Lower lobe of right lung (tissue), 2 donors: ENCODE results near the gene PTPN13. TPM values are rescaled to one million over a fixed set of nuclear protein-coding genes. Genes with fewer than 3 reads are reported as not detected.
"Not testable (repeated sequence)": the region's sequence is repeated elsewhere in the genome, so short reads cannot be mapped to it uniquely, and the experiment has no call there.

Source experiments
- ATAC-seq, 2 donors: fragments of 200-7000 bp; cut with Tn5 transposase; one replicate each; pipeline ENCODE4 v1.9.1; 2020 to 2022; ENCODE audit warnings: mild to moderate bottlenecking in 2 of 2, moderate library complexity in 2 of 2
- DNase-seq: peaks from one replicate; pipeline ENCODE4 v3.0.0-alpha.2; 2020
- H3K27ac ChIP-seq: fragments of 200-600 bp; one replicate; pipeline ENCODE4 v1.8.0; 2022
- H3K27me3 ChIP-seq: fragments of 200-600 bp; one replicate; pipeline ENCODE4 v1.8.0; 2022; ENCODE audit warnings: low read depth
- H3K36me3 ChIP-seq: fragments of 200-600 bp; one replicate; pipeline ENCODE4 v1.8.0; 2022; ENCODE audit warnings: mild to moderate bottlenecking
- H3K4me1 ChIP-seq: fragments of 200-600 bp; one replicate; pipeline ENCODE4 v1.8.0; 2022
- H3K4me3 ChIP-seq: fragments of 200-600 bp; one replicate; pipeline ENCODE4 v1.8.0; 2022; ENCODE audit warnings: mild to moderate bottlenecking
- H3K9me3 ChIP-seq: fragments of 200-600 bp; one replicate; pipeline ENCODE4 v1.8.0; 2022
- CTCF ChIP-seq: fragments of 200-600 bp; IDR thresholded peaks from one replicate; pipeline ENCODE4 v1.8.0; 2022; ENCODE audit warnings: antibody characterized with exemption, mild to moderate bottlenecking
- intact Hi-C: fragments of 100-400 bp; cut with DNase I; formaldehyde crosslinking; loops from one replicate; pipeline ENCODE4 v1.11.0; 2022
- total RNA-seq: library from RNA; stranded (reverse); fragmentation: NEBNext Ultra II Directional; extraction: Animal tissue kit (Norgen Biotek cat#: 25700); gene quantifications from one replicate; pipeline ENCODE4 v1.2.1, GENCODE V29; 2021
- donor health status: DM: no; HTN: yes; CAD: no; lungs with severe emphysema.

The PTPN13 gene
- total RNA-seq, 1 donor from 2014 or later: 77.2 TPM

- intact Hi-C loops: no loop called here
- H3K4me1 ChIP-seq: no peaks in the 10 kb centered on the region
- ATAC-seq: no peak
- no peak for TF ChIP-seq CTCF
- H3K27ac ChIP-seq: no peak overlapping the region
- no peaks in the 10 kb centered on the region for H3K36me3 ChIP-seq
- H3K4me3 ChIP-seq: no peak overlapping the region
- peaks cover 4% of the 10 kb centered on the region for H3K9me3 ChIP-seq
- H3K27me3 ChIP-seq: no peaks in the 10 kb centered on the region
- no peak for DNase-seq
Measured at GRCh38 chr4:86641516-86642090, 47.5 kb downstream of the PTPN13 start.

- H3K4me1 ChIP-seq: no peaks in the 10 kb centered on the region
- no peaks in the 10 kb centered on the region for H3K27me3 ChIP-seq
- intact Hi-C loops: no loop called here
- no peak overlapping the region for H3K27ac ChIP-seq
- no peak for DNase-seq
- H3K9me3 ChIP-seq: peaks cover 7% of the 10 kb centered on the region
- no peaks in the 10 kb centered on the region for H3K36me3 ChIP-seq
- no peak for ATAC-seq
- no peak overlapping the region for H3K4me3 ChIP-seq
- no peak for TF ChIP-seq CTCF
Measured at GRCh38 chr4:86644892-86645291, 50.8 kb downstream of the PTPN13 start.

- ATAC-seq (no peak), DNase-seq (no peak)
- Histone ChIP-seq H3K4me1 (no peaks in the 10 kb centered on the region), H3K27ac (no peak overlapping the region), H3K9me3 (peaks cover 31% of the 10 kb centered on the region), H3K4me3 (no peak overlapping the region), H3K27me3 (no peaks in the 10 kb centered on the region), H3K36me3 (no peaks in the 10 kb centered on the region)
- TF ChIP-seq CTCF: no peak
- intact Hi-C loops: no loop called here
Measured at GRCh38 chr4:86652332-86652932, 58.3 kb downstream of the PTPN13 start.

GRCh38 chr4:86653237-86653865 is 59.2 kb downstream of the PTPN13 start:
- TF ChIP-seq CTCF: peak; percentile 20
- no peaks in the 10 kb centered on the region for H3K36me3 ChIP-seq
- no peak overlapping the region for H3K4me3 ChIP-seq
- DNase-seq (no peak), ATAC-seq (no peak)
- H3K4me1 ChIP-seq: no peaks in the 10 kb centered on the region
- no peaks in the 10 kb centered on the region for H3K27me3 ChIP-seq
- intact Hi-C loops: no loop called here
- H3K27ac ChIP-seq: no peak overlapping the region
- H3K9me3 ChIP-seq: peaks cover 31% of the 10 kb centered on the region

- ATAC-seq, H3K27me3 ChIP-seq, H3K4me3 ChIP-seq, H3K36me3 ChIP-seq, H3K27ac ChIP-seq, intact Hi-C loops, H3K4me1 ChIP-seq, DNase-seq: not testable (repeated sequence)
- H3K9me3 ChIP-seq: peaks cover 16% of the 10 kb centered on the region
Measured at GRCh38 chr4:86656781-86657180, 62.7 kb downstream of the PTPN13 start.

GRCh38 chr4:86657382-86657781 is 63.3 kb downstream of the PTPN13 start:
- H3K4me3 ChIP-seq: no peak overlapping the region
- H3K27me3 ChIP-seq: no peaks in the 10 kb centered on the region
- H3K27ac ChIP-seq: no peak overlapping the region
- ATAC-seq (peak in 1 of 2 donors; percentile 23), DNase-seq (no peak)
- no peak for TF ChIP-seq CTCF
- H3K36me3 ChIP-seq: no peaks in the 10 kb centered on the region
- H3K9me3 ChIP-seq: peaks cover 10% of the 10 kb centered on the region
- no peaks in the 10 kb centered on the region for H3K4me1 ChIP-seq
- intact Hi-C loops: no loop called here
